ENCODE results near the gene CHID1. TPM values are rescaled to one million over a fixed set of nuclear protein-coding genes. Genes with fewer than 3 reads are reported as not detected.

CHID1 gene
- total and polyA plus RNA-seq, 9 of the 15 experiments (the other 6 are each of a cell fraction or from before 2014, with no cell fraction given), result 15.1 to 108 (median 39.8) TPM

GRCh38 chr11:820655-821511, 89.7 kb downstream of the CHID1 start (continued):
- no peak for TF ChIP-seq CBFA2T2 (conservative IDR thresholded peaks at IDR 0.05)
- TF ChIP-seq THRB (CRISPR knock-in tag; conservative IDR thresholded peaks at IDR 0.05), result no peak
- no peak for TF ChIP-seq ZNF133 (CRISPR knock-in tag; IDR thresholded peaks at IDR 0.05)
- TF ChIP-seq STAG1 (CRISPR knock-in tag; IDR thresholded peaks at IDR 0.05; ENCODE audit: borderline replicate concordance), result 0 out of 2 replicates have a peak, but pooled peaks have one; percentile 6
- TF ChIP-seq GMEB1 (CRISPR knock-in tag; IDR thresholded peaks at IDR 0.05), result no peak
- TF ChIP-seq, protein P1, sequence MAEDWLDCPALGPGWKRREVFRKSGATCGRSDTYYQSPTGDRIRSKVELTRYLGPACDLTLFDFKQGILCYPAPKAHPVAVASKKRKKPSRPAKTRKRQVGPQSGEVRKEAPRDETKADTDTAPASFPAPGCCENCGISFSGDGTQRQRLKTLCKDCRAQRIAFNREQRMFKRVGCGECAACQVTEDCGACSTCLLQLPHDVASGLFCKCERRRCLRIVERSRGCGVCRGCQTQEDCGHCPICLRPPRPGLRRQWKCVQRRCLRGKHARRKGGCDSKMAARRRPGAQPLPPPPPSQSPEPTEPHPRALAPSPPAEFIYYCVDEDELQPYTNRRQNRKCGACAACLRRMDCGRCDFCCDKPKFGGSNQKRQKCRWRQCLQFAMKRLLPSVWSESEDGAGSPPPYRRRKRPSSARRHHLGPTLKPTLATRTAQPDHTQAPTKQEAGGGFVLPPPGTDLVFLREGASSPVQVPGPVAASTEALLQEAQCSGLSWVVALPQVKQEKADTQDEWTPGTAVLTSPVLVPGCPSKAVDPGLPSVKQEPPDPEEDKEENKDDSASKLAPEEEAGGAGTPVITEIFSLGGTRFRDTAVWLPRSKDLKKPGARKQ (CRISPR knock-in tag; IDR thresholded peaks at IDR 0.05), result no peak
- TF ChIP-seq, protein P2, sequence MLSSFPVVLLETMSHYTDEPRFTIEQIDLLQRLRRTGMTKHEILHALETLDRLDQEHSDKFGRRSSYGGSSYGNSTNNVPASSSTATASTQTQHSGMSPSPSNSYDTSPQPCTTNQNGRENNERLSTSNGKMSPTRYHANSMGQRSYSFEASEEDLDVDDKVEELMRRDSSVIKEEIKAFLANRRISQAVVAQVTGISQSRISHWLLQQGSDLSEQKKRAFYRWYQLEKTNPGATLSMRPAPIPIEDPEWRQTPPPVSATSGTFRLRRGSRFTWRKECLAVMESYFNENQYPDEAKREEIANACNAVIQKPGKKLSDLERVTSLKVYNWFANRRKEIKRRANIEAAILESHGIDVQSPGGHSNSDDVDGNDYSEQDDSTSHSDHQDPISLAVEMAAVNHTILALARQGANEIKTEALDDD (IDR thresholded peaks at IDR 0.05), result no peak
- TF ChIP-seq CGGBP1 (CRISPR knock-in tag; IDR thresholded peaks at IDR 0.05), result no peak
- TF ChIP-seq, protein P3, sequence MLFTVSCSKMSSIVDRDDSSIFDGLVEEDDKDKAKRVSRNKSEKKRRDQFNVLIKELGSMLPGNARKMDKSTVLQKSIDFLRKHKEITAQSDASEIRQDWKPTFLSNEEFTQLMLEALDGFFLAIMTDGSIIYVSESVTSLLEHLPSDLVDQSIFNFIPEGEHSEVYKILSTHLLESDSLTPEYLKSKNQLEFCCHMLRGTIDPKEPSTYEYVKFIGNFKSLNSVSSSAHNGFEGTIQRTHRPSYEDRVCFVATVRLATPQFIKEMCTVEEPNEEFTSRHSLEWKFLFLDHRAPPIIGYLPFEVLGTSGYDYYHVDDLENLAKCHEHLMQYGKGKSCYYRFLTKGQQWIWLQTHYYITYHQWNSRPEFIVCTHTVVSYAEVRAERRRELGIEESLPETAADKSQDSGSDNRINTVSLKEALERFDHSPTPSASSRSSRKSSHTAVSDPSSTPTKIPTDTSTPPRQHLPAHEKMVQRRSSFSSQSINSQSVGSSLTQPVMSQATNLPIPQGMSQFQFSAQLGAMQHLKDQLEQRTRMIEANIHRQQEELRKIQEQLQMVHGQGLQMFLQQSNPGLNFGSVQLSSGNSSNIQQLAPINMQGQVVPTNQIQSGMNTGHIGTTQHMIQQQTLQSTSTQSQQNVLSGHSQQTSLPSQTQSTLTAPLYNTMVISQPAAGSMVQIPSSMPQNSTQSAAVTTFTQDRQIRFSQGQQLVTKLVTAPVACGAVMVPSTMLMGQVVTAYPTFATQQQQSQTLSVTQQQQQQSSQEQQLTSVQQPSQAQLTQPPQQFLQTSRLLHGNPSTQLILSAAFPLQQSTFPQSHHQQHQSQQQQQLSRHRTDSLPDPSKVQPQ (CRISPR knock-in tag; IDR thresholded peaks at IDR 0.05; ENCODE audit: borderline replicate concordance), result no peak
- no peak for TF ChIP-seq TAF9B (IDR thresholded peaks at IDR 0.05; ENCODE audit: partially characterized antibody)
- TF ChIP-seq ZNF263 (CRISPR knock-in tag; IDR thresholded peaks at IDR 0.05; ENCODE audit: borderline replicate concordance), result peak; percentile 51; the same call in 1 of the 2 replicates
- no peak for TF ChIP-seq PRMT5 (CRISPR knock-in tag; IDR thresholded peaks at IDR 0.05)
- no peak for TF ChIP-seq SLC30A9 (CRISPR knock-in tag; IDR thresholded peaks at IDR 0.05)
- no peak for TF ChIP-seq MYC (IDR thresholded peaks at IDR 0.05; ENCODE audit: low read depth, low read length)
- no peak for TF ChIP-seq MYC (CRISPR knock-in tag; IDR thresholded peaks at IDR 0.05; ENCODE audit: borderline replicate concordance, low read depth)
- no peak for TF ChIP-seq MECOM (CRISPR knock-in tag; IDR thresholded peaks at IDR 0.05)
- no peak for TF ChIP-seq HMG20A (CRISPR knock-in tag; conservative IDR thresholded peaks at IDR 0.05)
